Thyroid gland (tissue), 4 donors: ENCODE results near the gene FYN.

ENCODE experiments used
- CTCF ChIP-seq, 6 experiments: fragments of 200-600 bp in 3 of 6; fragments of 450-650 bp in 3 of 6; sonication (generic) in 3 of 6; IDR thresholded peaks; one replicate each; pipeline ENCODE4 v1.5.1; 2016 to 2019; ENCODE audit warnings: antibody characterized with exemption in 6 of 6, mild to moderate bottlenecking in 2 of 6, inconsistent platforms in 1 of 6, moderate library complexity in 1 of 6
- POLR2A ChIP-seq, 2 donors: fragments of 450-650 bp; IDR thresholded peaks; one replicate each; pipeline ENCODE4 v1.6.1; 2017; ENCODE audit warnings: antibody characterized with exemption in 2 of 2, mild to moderate bottlenecking in 2 of 2, moderate library complexity in 1 of 2

GRCh38 chr6:111802015-111802414 lies 71.2 kb downstream of the FYN start:
- TF ChIP-seq POLR2A (IDR thresholded peaks at IDR 0.05) (no peak), CTCF (IDR thresholded peaks at IDR 0.05) (no peak)
